Activated CD4-positive, CD25-positive, alpha-beta regulatory T cell treated with anti-CD3 and anti-CD28 coated beads, Interleukin-2, amount 50 U/mL, for 24 hours (primary cell): Measurements from ENCODE around the gene TMEM131L.
"Not testable (repeated sequence)": the region's sequence is repeated elsewhere in the genome, so short reads cannot be mapped to it uniquely, and the experiment has no call there.

Source experiments
- ATAC-seq, 2 donors: fragments of 150-1000 bp; cut with Tn5 transposase; one replicate each; pipeline ENCODE4 v1.10.0; 2021; ENCODE audit warnings: mild to moderate bottlenecking in 1 of 2, moderate library complexity in 1 of 2

The TMEM131L gene

DNA sequence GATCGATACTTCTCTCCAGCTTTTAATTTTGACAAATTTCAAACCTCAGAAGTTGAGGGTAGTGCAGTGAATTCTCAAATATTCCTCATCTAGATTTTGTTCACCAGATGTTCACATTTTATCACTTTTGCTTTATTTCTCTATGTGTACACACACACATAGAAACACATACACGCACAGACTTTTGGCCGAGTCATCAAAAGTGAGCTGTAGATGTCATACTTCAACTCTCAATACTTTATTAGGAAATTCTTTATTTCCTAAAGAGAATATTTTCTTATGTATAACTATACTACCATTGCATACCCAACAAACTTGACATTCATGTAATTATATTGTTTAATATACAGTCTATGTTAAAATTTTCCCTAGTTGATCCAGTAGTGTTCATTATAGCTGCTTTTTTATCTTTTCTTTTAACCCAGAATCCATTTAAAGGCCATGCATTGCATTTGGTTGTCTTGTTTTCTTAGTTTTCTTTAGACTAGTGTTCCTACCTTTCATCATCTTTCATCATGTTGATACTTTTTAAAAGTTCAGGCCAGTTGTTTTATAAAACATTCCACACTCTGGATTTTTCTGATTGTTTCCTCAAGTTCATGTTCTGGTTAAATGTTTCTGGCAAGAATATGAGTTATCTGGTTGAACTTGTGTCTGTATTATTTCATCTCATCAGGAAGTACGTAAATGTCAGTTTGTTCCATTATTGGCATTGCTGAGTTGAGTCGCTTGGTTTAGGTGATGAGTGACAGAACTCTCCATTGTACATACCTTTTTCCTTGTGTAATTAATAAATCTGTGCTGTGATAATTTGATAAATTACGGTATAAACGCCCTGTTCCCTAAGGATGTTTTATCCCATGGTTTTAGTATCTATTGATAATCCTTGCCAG is 123.8 kb downstream of the TMEM131L start:
- no peak for ATAC-seq

DNA sequence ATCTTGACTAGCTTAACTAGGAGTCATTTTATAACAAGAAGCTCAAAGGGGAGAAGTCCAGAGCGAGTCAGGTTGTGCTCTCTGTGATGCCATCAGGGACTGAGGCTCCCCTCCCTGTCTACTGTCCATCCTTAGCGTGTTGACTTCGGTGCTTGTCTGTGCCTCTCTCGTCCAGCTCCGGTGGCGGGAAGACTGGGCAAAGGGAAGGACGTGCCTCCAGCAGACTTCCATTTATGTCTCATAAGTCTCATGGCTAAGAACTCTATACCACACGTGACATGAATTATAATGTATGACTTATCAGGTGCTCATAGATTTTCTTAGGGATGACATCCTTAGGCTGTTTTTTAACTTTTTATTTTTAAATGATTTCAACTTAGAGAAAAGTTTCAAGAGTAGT is 125.3 kb downstream of the TMEM131L start:
- no peak for ATAC-seq

DNA sequence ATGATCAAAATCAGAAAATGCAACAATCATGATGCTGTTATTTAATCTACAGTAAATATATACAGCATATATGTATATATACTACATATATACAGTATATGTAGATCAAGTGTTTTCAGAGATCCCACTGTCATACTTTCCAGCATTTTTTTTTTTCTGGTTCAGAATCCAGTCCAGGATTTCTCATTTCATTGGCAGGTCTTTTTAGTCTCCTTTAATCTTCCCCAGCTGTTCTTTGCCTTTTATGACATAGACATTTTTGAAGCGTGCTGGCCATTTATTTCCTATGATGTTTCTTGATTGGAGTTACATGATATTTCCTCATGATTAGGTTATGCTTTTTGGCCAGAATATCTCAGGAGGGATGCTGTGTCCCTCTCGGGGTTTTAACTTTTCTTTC is 125.9 kb downstream of the TMEM131L start:
- no peak for ATAC-seq

- no peak for ATAC-seq
These were observed 127.0 kb downstream of the TMEM131L start for GRCh38 chr4:153593161-153593560.

GRCh38 chr4:153594210-153594609 is 128.1 kb downstream of the TMEM131L start:
- ATAC-seq, result no peak

DNA sequence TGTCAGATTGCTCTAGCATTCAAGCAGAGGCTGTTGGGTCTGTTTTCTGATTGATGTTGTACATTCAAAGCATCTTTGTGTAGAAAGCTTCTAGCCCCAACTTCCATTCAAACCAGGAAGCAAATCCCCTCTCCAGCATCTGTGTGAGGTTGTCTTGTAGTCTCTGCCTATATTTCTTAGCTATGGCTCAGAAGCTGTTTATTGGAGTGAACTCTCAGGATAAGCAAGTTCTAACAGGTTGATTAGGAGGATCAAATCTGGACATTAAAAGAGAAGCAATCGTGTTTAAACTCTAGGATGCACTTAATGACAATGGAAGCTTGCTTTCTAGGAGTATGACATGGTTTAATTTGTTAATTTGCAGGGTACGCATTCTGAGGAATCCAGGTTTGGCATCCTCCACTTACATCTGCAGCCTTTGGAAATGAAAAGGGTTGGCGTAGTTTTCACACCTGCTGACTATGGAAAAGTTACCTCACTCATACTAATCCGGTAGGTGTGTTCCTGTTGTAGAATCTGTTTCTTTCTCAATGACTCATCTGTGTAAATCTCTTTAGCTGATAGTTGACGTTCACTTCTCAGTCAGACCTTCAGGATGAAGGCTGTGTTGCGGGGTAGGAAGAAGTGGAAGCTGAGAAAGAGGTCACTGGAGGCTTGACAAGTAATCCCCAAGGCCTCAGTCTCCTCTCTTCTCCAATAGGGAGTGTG is 129.9 kb downstream of the TMEM131L start:
- peak; percentile 63 to 76 for ATAC-seq

DNA sequence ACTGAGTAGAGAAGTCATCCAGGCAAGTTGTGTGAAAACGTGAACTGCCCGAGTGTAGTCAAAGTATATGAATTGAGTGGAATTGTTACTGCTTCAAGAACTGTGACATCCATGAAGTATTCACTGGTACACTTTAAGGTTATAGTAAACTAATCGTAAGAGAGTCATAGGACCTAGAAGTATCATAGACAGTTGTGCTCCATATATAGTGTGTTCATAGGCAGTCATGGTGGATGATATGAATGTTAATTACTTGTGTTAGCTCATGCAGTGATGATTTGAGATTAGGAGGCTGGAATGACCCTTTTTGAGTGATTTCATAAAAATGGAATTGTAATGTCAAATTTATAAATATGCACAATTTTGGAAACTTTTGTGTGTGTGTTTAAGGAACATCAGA is 136.6 kb downstream of the TMEM131L start:
- no peak for ATAC-seq

GRCh38 chr4:153603258-153603657 is 137.1 kb downstream of the TMEM131L start:
- peak; percentile 62 to 67 for ATAC-seq

- no peak for ATAC-seq
These were observed 137.7 kb downstream of the TMEM131L start for GRCh38 chr4:153603835-153604234.

DNA sequence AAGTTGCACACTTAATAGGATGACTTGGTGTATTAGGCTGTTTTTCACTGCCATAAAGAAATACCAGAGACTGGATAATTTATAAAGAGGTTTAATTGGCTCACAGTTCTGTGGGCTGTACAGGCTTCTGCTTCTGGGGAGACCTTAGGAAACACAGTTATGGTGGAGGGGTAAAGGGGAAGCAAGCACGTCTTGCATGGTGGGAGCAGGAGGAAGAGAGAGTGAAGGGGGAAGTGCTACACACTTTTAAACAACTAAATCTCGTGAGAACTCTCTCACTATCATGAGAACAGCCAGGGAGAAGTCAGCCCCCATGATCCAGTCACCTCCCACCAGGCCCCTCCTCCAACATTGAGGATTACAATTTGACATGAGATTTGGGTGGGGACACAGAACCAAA is 142.9 kb downstream of the TMEM131L start:
- ATAC-seq, result not testable (repeated sequence)

GRCh38 chr4:153610623-153611376 is 144.6 kb downstream of the TMEM131L start:
- ATAC-seq, result no peak

DNA sequence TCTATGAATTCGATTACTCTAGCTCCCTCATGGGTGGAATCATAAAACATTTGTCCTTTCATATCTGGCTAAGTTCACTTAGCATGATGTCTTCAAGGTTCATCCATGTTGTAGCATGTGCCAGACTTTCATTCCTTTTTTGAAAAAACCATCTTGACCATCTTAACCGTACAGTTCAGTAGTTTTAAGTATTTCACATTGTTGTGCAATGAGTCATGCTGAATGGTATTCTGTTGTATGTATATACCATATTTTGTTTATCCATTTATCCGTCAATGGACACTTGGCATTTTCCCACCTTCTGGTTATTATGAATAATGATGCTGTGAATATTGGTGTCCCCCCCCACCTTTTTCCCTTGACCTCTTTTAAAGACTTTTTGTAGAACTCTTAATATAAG is 145.5 kb downstream of the TMEM131L start:
- ATAC-seq, result no peak

- no peak for ATAC-seq
These were observed 146.7 kb downstream of the TMEM131L start for GRCh38 chr4:153612878-153613277.

GRCh38 chr4:153616006-153616555 is 149.9 kb downstream of the TMEM131L start:
- ATAC-seq, result peak; percentile 96 to 97

DNA sequence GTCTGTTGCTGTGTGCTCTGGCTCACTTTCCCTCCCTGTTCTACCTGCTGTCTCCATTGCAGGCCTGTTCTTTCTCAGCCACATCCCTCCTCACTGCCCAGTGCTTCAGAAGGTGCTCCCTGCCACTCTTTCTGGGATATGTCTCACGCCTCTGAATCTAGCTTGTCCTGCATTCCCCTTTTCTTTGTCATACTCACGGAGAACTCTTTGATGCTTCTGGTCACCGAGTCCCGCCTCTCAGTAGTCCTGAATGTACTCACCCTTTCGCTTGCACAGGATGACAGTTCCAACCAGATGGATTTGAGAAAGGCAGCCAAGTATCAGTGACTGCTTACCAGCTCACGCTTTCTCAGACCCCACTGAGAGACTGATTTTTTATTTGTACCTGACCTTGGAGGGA is 152.7 kb downstream of the TMEM131L start:
- no peak for ATAC-seq

GRCh38 chr4:153619811-153620210 is 153.7 kb downstream of the TMEM131L start:
- no peak for ATAC-seq

DNA sequence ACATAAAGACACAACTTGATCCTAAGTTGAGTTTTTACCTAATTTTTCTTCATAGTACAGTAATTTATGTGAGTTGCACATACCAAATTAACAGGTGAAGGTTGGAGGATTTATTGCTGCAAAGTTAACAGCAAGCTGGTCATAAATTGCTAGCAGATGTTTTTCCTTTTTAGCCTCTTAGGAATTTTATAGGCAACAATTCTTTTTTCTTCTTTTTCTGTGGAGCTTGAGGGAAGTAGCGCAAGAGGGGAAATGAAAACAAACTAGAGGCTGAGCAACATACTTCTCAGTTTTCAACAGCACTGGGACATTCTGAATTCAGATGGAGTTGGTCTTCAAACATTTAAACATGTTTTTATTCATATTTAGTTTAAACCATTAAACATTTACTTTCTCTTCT is 154.2 kb downstream of the TMEM131L start:
- no peak for ATAC-seq

DNA sequence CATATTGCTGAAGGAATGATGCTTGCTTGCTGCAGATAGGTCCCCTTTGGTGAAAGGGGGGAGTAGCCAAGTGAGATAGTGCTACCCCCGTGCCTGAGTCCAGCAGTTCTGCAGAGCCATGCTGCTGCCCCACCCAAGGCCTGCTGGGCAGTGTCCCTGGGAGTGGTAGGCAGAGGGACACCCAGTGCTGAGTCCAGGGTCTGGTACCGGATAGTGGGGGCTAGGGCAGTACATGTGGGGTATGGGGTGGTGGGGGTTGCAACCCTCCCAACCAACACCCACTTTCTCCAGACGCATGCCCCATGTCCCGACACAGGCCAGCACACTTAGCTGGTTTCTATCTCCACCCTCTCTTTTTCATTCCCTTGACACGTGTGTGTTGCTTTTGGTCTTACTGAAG is 155.9 kb downstream of the TMEM131L start:
- ATAC-seq, result no peak

- ATAC-seq, result no peak
These were observed 156.6 kb downstream of the TMEM131L start for GRCh38 chr4:153622778-153623240.

GRCh38 chr4:153623491-153623890 is 157.3 kb downstream of the TMEM131L start:
- ATAC-seq, result no peak

GRCh38 chr4:153628796-153629315 is 162.7 kb downstream of the TMEM131L start:
- no peak for ATAC-seq

GRCh38 chr4:153629776-153630175 is 163.6 kb downstream of the TMEM131L start:
- ATAC-seq, result no peak
